Lower lobe of right lung (tissue), 2 donors: ENCODE measurements around the gene TBX21. TPM values are rescaled to one million over a fixed set of nuclear protein-coding genes. Genes with fewer than 3 reads are reported as not detected.

Experiments used
- ATAC-seq, 2 donors: fragments of 200-7000 bp; cut with Tn5 transposase; one replicate each; pipeline ENCODE4 v1.9.1; 2020 to 2022; ENCODE audit warnings: mild to moderate bottlenecking in 2 of 2, moderate library complexity in 2 of 2
- DNase-seq: peaks from one replicate; pipeline ENCODE4 v3.0.0-alpha.2; 2020
- H3K27ac ChIP-seq: fragments of 200-600 bp; one replicate; pipeline ENCODE4 v1.8.0; 2022
- H3K27me3 ChIP-seq: fragments of 200-600 bp; one replicate; pipeline ENCODE4 v1.8.0; 2022; ENCODE audit warnings: low read depth
- H3K36me3 ChIP-seq: fragments of 200-600 bp; one replicate; pipeline ENCODE4 v1.8.0; 2022; ENCODE audit warnings: mild to moderate bottlenecking
- H3K4me1 ChIP-seq: fragments of 200-600 bp; one replicate; pipeline ENCODE4 v1.8.0; 2022
- H3K4me3 ChIP-seq: fragments of 200-600 bp; one replicate; pipeline ENCODE4 v1.8.0; 2022; ENCODE audit warnings: mild to moderate bottlenecking
- H3K9me3 ChIP-seq: fragments of 200-600 bp; one replicate; pipeline ENCODE4 v1.8.0; 2022
- intact Hi-C: fragments of 100-400 bp; cut with DNase I; formaldehyde crosslinking; loops from one replicate; pipeline ENCODE4 v1.11.0; 2022
- total RNA-seq: library from RNA; stranded (reverse); fragmentation: NEBNext Ultra II Directional; extraction: Animal tissue kit (Norgen Biotek cat#: 25700); gene quantifications from one replicate; pipeline ENCODE4 v1.2.1, GENCODE V29; 2021
- TF ChIP-seq, protein P1 (sequence below): fragments of 200-600 bp; IDR thresholded peaks from one replicate; pipeline ENCODE4 v1.8.0; 2022; ENCODE audit warnings: antibody characterized with exemption, mild to moderate bottlenecking
- donor health status: DM: no; HTN: yes; CAD: no; lungs with severe emphysema.

TBX21 gene
- total RNA-seq, 1 donor from 2014 or later = 3.6 TPM

DNA sequence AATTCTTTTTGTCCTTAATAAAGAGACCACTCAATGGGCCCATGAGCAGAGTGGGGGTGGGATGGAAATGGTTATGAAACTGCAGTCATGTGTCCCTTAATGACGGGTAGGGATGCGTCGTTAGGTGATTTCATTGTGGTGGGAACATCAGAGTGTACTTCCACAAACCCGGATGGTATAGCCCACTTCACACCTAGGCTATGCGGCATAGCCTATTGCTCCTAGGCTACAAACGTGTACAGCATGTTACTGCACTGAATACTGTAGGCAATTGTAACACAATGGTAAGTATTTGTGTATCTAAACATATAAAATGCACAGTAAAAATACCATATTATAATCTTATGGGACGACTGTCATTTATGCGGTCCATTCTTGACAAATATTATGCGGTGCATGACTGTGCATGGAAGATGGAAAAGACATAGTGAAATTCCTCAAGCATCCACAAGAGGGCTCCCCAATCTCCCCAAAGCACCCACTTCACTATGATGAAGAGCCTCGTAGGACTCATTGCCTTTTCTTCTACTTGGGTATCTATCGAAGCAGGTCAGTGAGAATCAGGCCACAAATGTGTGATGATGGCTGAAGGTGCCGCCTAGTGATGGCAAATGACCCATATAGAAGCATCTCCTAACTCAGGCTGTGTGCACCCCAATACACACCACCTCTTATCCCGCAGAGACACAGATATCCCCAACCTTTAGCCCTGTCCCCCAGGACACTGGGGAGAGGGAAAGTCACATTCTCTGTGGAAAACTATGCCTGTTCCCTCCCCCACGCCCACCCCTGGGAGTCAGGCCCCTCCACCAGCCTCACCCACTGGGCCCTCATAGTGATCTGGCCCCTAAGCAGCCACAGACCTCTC lies 43.5 kb downstream of the TBX21 start:
- peak; percentile 73 to 78 for ATAC-seq
- Histone ChIP-seq H3K36me3 (no peaks in the 10 kb centered on the region), H3K27me3 (peaks cover 53% of the 10 kb centered on the region), H3K9me3 (no peaks in the 10 kb centered on the region), H3K4me1 (no peaks in the 10 kb centered on the region), H3K27ac (no peak overlapping the region), H3K4me3 (no peak overlapping the region)
- TF ChIP-seq, protein P1, sequence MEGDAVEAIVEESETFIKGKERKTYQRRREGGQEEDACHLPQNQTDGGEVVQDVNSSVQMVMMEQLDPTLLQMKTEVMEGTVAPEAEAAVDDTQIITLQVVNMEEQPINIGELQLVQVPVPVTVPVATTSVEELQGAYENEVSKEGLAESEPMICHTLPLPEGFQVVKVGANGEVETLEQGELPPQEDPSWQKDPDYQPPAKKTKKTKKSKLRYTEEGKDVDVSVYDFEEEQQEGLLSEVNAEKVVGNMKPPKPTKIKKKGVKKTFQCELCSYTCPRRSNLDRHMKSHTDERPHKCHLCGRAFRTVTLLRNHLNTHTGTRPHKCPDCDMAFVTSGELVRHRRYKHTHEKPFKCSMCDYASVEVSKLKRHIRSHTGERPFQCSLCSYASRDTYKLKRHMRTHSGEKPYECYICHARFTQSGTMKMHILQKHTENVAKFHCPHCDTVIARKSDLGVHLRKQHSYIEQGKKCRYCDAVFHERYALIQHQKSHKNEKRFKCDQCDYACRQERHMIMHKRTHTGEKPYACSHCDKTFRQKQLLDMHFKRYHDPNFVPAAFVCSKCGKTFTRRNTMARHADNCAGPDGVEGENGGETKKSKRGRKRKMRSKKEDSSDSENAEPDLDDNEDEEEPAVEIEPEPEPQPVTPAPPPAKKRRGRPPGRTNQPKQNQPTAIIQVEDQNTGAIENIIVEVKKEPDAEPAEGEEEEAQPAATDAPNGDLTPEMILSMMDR = peak; percentile 79
- no peak for DNase-seq
- intact Hi-C loops = no loop called here

DNA sequence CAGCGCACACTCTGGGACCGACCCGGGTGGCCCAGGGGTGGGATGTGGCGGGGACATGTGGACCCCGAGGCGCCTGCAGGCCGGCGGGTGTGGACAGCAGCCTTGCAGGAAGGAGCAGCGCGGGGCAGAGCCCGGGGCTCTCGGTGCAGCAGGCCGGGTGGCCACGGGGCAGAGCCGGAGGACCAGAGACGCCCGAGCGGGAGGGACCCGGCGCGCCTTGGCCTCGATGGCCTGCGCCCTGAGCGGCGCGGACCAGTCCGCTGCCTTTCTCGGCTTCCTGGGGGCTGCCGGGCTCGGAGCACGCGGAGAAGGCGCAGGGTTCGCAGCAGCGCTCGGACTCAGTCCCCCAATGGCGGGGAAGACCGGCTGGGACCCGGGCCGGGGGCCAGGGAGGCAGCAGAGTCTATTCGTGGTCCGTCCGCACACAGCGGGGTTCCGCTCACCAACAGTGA lies 45.2 kb downstream of the TBX21 start:
- intact Hi-C loops = no loop called here
- TF ChIP-seq, protein P1 = no peak

GRCh38 chr17:47781397-47781796 lies 48.4 kb downstream of the TBX21 start:
- intact Hi-C loops = no loop called here
- no peak for ATAC-seq
- H3K27me3 ChIP-seq = peaks cover 43% of the 10 kb centered on the region
- DNase-seq = no peak
- no peak overlapping the region for H3K27ac ChIP-seq
- TF ChIP-seq, protein P1 = no peak
- no peaks in the 10 kb centered on the region for H3K9me3 ChIP-seq
- H3K4me1 ChIP-seq = no peaks in the 10 kb centered on the region
- H3K36me3 ChIP-seq = no peaks in the 10 kb centered on the region
- no peak overlapping the region for H3K4me3 ChIP-seq

More for the DNA sequence above, 45.2 kb downstream of the TBX21 start:
- Histone ChIP-seq H3K36me3 (no peaks in the 10 kb centered on the region), H3K4me1 (no peaks in the 10 kb centered on the region), H3K27ac (no peak overlapping the region), H3K4me3 (no peak overlapping the region), H3K9me3 (no peaks in the 10 kb centered on the region), H3K27me3 (peaks cover 56% of the 10 kb centered on the region)
- ATAC-seq (no peak), DNase-seq (no peak)

DNA sequence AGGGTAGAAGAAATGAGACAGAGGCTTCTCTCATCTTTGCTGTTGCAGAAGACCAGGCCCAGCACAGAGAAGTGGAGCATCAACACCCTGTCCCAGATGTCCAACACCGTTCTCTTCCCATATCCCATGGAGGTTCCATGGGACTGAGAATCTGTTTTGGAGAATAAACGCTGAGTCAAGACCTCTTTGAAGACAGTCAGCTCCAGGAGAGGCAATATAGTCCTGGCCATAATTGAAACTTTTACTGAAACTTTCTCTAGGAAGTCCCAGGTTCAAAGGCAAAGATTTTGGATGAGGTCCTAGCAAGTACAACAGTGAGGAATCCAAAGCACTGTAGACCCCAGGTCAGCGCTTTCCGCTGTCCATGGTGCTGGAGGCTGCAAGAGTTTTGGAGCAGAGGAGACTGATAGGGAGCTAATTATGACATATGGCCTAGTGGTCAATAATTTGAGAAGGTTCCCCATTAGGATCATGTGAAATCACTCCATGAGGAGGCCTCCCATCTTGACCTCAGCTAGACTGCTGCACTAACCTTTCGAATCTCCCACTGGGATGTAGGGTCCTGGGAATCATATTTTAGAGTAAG lies 52.6 kb downstream of the TBX21 start:
- H3K4me1 ChIP-seq = peaks cover 10% of the 10 kb centered on the region
- TF ChIP-seq, protein P1 = no peak
- H3K4me3 ChIP-seq = no peak overlapping the region
- H3K36me3 ChIP-seq = no peaks in the 10 kb centered on the region
- ATAC-seq = no peak
- no peak overlapping the region for H3K27ac ChIP-seq
- intact Hi-C loops = no loop called here
- DNase-seq = no peak
- H3K9me3 ChIP-seq = no peaks in the 10 kb centered on the region
- H3K27me3 ChIP-seq = peaks cover 49% of the 10 kb centered on the region

GRCh38 chr17:47789611-47790561 lies 56.9 kb downstream of the TBX21 start:
- TF ChIP-seq, protein P1 = peak; percentile 51
- intact Hi-C loops = no loop called here

More at GRCh38 chr17:47789611-47790561, 56.9 kb downstream of the TBX21 start:
- Histone ChIP-seq H3K27me3 (peaks cover 67% of the 10 kb centered on the region), H3K9me3 (no peaks in the 10 kb centered on the region), H3K36me3 (no peaks in the 10 kb centered on the region), H3K4me3 (peak overlapping the region; percentile 44), H3K27ac (no peak overlapping the region), H3K4me1 (peaks cover 10% of the 10 kb centered on the region)
- ATAC-seq = peak; percentile 82
- peak; percentile 58 for DNase-seq
